Left lung (tissue), 10 donors: Measurements from ENCODE around the gene C6orf62. TPM values are rescaled to one million over a fixed set of nuclear protein-coding genes. Genes with fewer than 3 reads are reported as not detected.
"Not testable (repeated sequence)": the region's sequence is repeated elsewhere in the genome, so short reads cannot be mapped to it uniquely, and the experiment has no call there.

Experiments
- ATAC-seq: fragments of 200-7000 bp; cut with Tn5 transposase; one replicate; pipeline ENCODE4 v1.9.1; 2020; ENCODE audit warnings: moderate library complexity
- DNase-seq, 4 donors: peaks; one replicate each; pipeline ENCODE4 v3.0.0-alpha.2; 2013 to 2020
- H3K27ac ChIP-seq, 2 donors: fragments of 200-600 bp; sonication (generic) in 1 of 2; one replicate each; pipeline versions ENCODE4 v1.5.0 to v1.8.0; 2020 to 2021
- H3K27me3 ChIP-seq, 2 donors: fragments of 200-600 bp; sonication (generic) in 1 of 2; one replicate each; pipeline versions ENCODE4 v1.5.0 to v1.8.0; 2020 to 2021
- H3K36me3 ChIP-seq, 2 donors: fragments of 200-600 bp; sonication (generic) in 1 of 2; one replicate each; pipeline versions ENCODE4 v1.5.0 to v1.8.0; 2020 to 2021
- H3K4me1 ChIP-seq, 2 donors: fragments of 200-600 bp; one replicate each; pipeline ENCODE4 v1.8.0; 2021
- H3K4me3 ChIP-seq, 2 donors: fragments of 200-600 bp; sonication (generic) in 1 of 2; one replicate each; pipeline versions ENCODE4 v1.5.0 to v1.8.0; 2020 to 2021; ENCODE audit warnings: mild to moderate bottlenecking in 1 of 2
- H3K9me3 ChIP-seq, 2 donors: fragments of 200-600 bp; sonication (generic) in 1 of 2; one replicate each; pipeline versions ENCODE4 v1.5.0 to v1.8.0; 2020 to 2021
- CTCF ChIP-seq, 2 donors: fragments of 200-600 bp; sonication (generic) in 1 of 2; IDR thresholded peaks; one replicate each; pipeline versions ENCODE4 v1.5.0 to v1.8.0; 2021; ENCODE audit warnings: antibody characterized with exemption in 2 of 2
- intact Hi-C, 2 donors: fragments of 100-400 bp; cut with DNase I; formaldehyde crosslinking; loops; one replicate each; pipeline versions ENCODE4 v1.11.2 to v1.14.2; 2022
- polyA plus RNA-seq, 6 donors: library from polyadenylated mRNA; unstranded; fragments of 120-200 nt; gene quantifications; one replicate each; pipeline ENCODE4 v1.2.1, GENCODE V29; 2013; ENCODE audit not compliant: insufficient read length in 6 of 6
- total RNA-seq, 2 donors: library from RNA; stranded (reverse); fragmentation: NEBNext Ultra II Directional; extraction: Animal tissue kit (Norgen Biotek cat#: 25700); gene quantifications; one replicate each; pipeline ENCODE4 v1.2.1, GENCODE V29; 2021
- donor health status: DM: no; HTN: yes; CAD: no.
- donor health status: DM: no; HTN: no; CAD: no.

C6orf62 gene
- total and polyA plus RNA-seq, 8 donors: 115 to 151 (median 135) TPM

- TF ChIP-seq CTCF (IDR thresholded peaks at IDR 0.05): no peak
- no peak for ATAC-seq
- Histone ChIP-seq H3K4me1 (peaks cover 0 to 16% of the 10 kb centered on the region in 2 donors), H3K27me3 (no peaks in the 10 kb centered on the region), H3K9me3 (no peaks in the 10 kb centered on the region), H3K36me3 (peaks cover 0 to 39% of the 10 kb centered on the region in 2 donors), H3K27ac (no peak overlapping the region), H3K4me3 (no peak overlapping the region)
- intact Hi-C loops: no loop called here
- DNase-seq: no peak
These were observed 19.2 kb downstream of the C6orf62 start for GRCh38 chr6:24699521-24700359.

DNA sequence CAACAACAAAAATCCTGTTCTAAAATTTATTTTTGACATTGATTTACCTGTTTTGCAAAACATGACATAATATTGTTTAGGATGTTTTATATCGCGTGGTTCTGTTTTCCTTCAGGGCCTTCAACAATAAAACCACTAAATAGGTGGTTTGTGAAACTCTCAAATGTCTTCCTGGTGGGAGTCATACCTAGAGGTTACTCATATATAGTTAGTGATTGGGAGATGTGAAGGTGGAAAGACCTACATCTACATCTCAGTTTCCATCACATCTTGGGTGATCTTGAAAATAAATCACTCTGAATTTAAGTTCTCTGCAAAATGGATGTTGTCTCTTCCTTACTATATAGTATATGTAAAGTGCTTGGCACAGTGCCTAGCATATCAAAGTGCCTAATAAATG lies 22.9 kb downstream of the C6orf62 start:
- DNase-seq (no peak), ATAC-seq (no peak)
- no peaks in the 10 kb centered on the region for H3K9me3 ChIP-seq
- TF ChIP-seq CTCF (IDR thresholded peaks at IDR 0.05): no peak
- H3K27me3 ChIP-seq: no peaks in the 10 kb centered on the region
- H3K27ac ChIP-seq: no peak overlapping the region
- H3K4me1 ChIP-seq: peaks cover 0 to 8% of the 10 kb centered on the region in 2 donors
- intact Hi-C loops: no loop called here
- H3K4me3 ChIP-seq: no peak overlapping the region
- H3K36me3 ChIP-seq: peaks cover 0 to 3% of the 10 kb centered on the region in 2 donors

DNA sequence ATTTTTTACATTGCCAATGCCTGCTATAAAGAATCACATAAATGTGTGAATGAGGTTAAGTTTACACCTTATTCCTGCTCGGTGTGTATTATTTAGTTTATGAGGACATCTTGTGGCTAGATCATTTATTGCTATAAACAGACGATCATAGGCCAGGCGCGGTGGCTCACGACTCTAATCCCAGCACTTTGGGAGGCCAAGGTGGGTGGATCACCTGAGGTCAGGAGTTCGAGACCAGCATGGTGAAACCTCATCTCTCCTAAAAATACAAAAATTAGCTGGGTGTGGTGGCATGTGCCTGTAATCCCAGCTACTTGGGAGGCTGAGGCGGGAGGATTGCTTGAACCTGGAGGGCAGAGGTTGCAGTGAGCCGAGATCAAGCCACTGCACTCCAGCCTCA lies 23.3 kb downstream of the C6orf62 start:
- TF ChIP-seq CTCF (IDR thresholded peaks at IDR 0.05): peak; percentile 27 to 32
- ATAC-seq (peak; percentile 91), DNase-seq (peak in 1 of 4 donors; percentile 60)
- H3K4me3 ChIP-seq, H3K36me3 ChIP-seq, H3K9me3 ChIP-seq, intact Hi-C loops, H3K27me3 ChIP-seq, H3K27ac ChIP-seq, H3K4me1 ChIP-seq: not testable (repeated sequence)

GRCh38 chr6:24694198-24694597 lies 24.8 kb downstream of the C6orf62 start:
- Histone ChIP-seq H3K4me1 (no peaks in the 10 kb centered on the region), H3K27me3 (no peaks in the 10 kb centered on the region), H3K4me3 (no peak overlapping the region), H3K36me3 (no peaks in the 10 kb centered on the region), H3K27ac (no peak overlapping the region), H3K9me3 (no peaks in the 10 kb centered on the region)
- no peak for ATAC-seq
- intact Hi-C loops: loop anchor here in 1 of 2 donors (5.0 kb wide), 1 partner anchor 112 kb away; no protein-coding TSS in a partner anchor
- DNase-seq: no peak
- no peak for TF ChIP-seq CTCF (IDR thresholded peaks at IDR 0.05)

DNA sequence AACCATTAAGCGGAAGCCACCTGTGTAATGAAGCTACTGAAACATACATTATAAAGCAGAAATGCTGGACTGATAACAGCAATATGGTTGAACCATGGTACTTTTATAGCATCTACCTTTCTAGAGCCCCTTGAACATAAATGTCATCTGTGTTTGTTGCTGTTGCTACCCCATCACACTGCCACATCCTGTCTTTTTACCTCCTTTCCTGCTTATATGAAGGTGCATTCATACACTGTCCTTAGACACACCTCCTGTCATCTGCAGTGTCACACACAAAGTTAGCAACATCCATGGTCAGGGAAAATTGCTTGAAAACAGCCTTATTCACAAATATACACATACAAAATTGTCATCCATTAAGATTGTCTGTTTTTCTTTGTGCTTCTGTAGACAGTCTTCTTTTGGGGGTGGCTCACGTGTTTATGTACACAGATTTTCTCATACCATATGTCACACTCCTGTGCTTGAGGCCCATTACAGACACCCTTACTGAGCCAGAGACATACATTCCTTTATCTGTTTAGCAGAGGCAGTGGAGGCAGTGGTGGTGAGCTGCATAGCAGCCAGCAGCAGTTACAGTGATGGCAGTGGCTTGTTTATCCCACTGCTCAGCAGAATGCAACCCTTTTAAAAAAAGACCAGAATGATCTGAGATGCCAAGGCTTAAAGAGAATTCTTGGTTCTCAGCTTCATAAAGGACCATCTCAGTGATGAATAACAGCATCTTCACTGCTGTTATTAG lies 25.9 kb downstream of the C6orf62 start:
- intact Hi-C loops: loop anchor here in 1 of 2 donors (5.0 kb wide), 1 partner anchor 111 kb away; no protein-coding TSS in a partner anchor
- H3K4me1 ChIP-seq: no peaks in the 10 kb centered on the region
- no peaks in the 10 kb centered on the region for H3K27me3 ChIP-seq
- DNase-seq: no peak
- no peak overlapping the region for H3K27ac ChIP-seq
- no peak for TF ChIP-seq CTCF (IDR thresholded peaks at IDR 0.05)
- H3K36me3 ChIP-seq: no peaks in the 10 kb centered on the region
- H3K9me3 ChIP-seq: no peaks in the 10 kb centered on the region
- no peak overlapping the region for H3K4me3 ChIP-seq
- ATAC-seq: no peak
